ENCODE measurements around the gene C5AR2.

- no peak for TF ChIP-seq CTCF (IDR thresholded peaks at IDR 0.05)
- no peak for TF ChIP-seq EZH2 (IDR thresholded peaks at IDR 0.05; ENCODE audit: borderline replicate concordance, insufficient read depth, low read depth, low read length, poor library complexity, severe bottlenecking)
Observed at GRCh38 chr19:47312366-47313006, 19.5 kb upstream of the C5AR2 start.
